Prostate gland (tissue), 2 donors: Measurements from ENCODE around the gene TXNDC12. TPM values are rescaled to one million over a fixed set of nuclear protein-coding genes. Genes with fewer than 3 reads are reported as not detected.

ENCODE experiments used
- DNase-seq: peaks from one replicate; pipeline ENCODE4 v3.0.0-alpha.2; 2019; ENCODE audit warnings: low spot score
- H3K27ac ChIP-seq, 2 donors: fragments of 200-600 bp; sonication (generic); 2 replicates each; pipeline ENCODE4 v1.5.1; 2017 to 2019
- H3K27me3 ChIP-seq: fragments of 200-600 bp; sonication (generic); replicated peaks from 2 replicates; pipeline ENCODE4 v1.5.1; 2019; ENCODE audit not compliant: insufficient read depth
- H3K36me3 ChIP-seq, 2 donors: fragments of 200-600 bp; sonication (generic); 1 replicate in 1 of 2; 2 replicates in 1 of 2; pipeline versions ENCODE4 v1.5.1 to v1.8.1; 2017 to 2019
- H3K4me1 ChIP-seq: fragments of 200-600 bp; sonication (generic); replicated peaks from 2 replicates; pipeline ENCODE4 v1.5.1; 2019
- H3K4me3 ChIP-seq, 2 donors: fragments of 200-600 bp; sonication (generic); 2 replicates each; pipeline ENCODE4 v1.5.1; 2017 to 2019
- H3K9me3 ChIP-seq: fragments of 200-600 bp; sonication (generic); 2 replicates; pipeline ENCODE4 v1.5.1; 2017
- CTCF ChIP-seq, 4 experiments: fragments of 200-600 bp in 2 of 4; fragments of 450-650 bp in 2 of 4; sonication (generic) in 2 of 4; IDR thresholded peaks; 1 replicate in 3 of 4; 2 replicates in 1 of 4; pipeline ENCODE4 v1.5.1; 2016 to 2019; ENCODE audit warnings: antibody characterized with exemption in 4 of 4, mild to moderate bottlenecking in 2 of 4, moderate library complexity in 2 of 4
- POLR2A ChIP-seq: fragments of 450-650 bp; IDR thresholded peaks from one replicate; pipeline ENCODE4 v1.6.1; 2016; ENCODE audit warnings: antibody characterized with exemption, mild to moderate bottlenecking
- POLR2AphosphoS5 ChIP-seq: sonication (generic); formaldehyde crosslinking; IDR thresholded peaks from one replicate; pipeline ENCODE4 v1.6.1; 2017; ENCODE audit warnings: antibody characterized with exemption
- WGBS: methylation state at CpG from one replicate; pipeline ENCODE4 v1.1.5; 2018; 5-methylcytosine and 5-hydroxymethylcytosine counted together
- intact Hi-C: fragments of 100-400 bp; cut with DNase I; formaldehyde crosslinking; loops from one replicate; pipeline ENCODE4 v1.14.2; 2022
- total RNA-seq, 2 donors: library from RNA; depleted of rRNA; stranded (reverse); fragments of >200 nt; gene quantifications; one replicate each; pipeline ENCODE4 v1.1.0, GENCODE V29; 2016

Gene TXNDC12
- total RNA-seq, 2 donors from 2014 or later: 46.1 to 70.6 TPM

DNA sequence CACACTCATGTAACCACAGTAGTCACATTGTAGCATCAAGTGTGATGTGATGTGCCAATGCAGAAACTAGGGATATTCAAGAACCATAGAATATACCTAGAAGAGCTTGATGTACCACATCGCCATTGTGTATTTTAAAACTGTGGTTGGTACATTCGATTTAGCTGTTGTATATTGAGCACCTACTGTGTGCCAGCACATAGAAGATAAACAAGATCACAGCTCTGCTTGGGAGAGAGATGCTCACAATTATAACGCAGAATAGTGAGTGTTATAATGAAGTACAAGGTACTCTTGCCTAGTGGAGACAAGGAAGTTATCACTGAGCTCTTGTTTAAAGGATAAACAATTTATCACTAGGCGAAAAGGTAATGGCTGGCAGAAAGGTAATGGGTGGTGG, 5.8 kb upstream of the TXNDC12 start:
- no peaks in the 10 kb centered on the region for H3K9me3 ChIP-seq
- peaks cover 0 to 7% of the 10 kb centered on the region in 2 donors for H3K36me3 ChIP-seq
- no peaks in the 10 kb centered on the region for H3K27me3 ChIP-seq
- intact Hi-C loops: no loop called here
- WGBS: 98% methylated on average over 4 of the region's 4 CpGs
- H3K4me3 ChIP-seq: no peak overlapping the region
- DNase-seq: no peak
- no peak overlapping the region for H3K27ac ChIP-seq
- no peak for TF ChIP-seq POLR2A
- peaks cover 6% of the 10 kb centered on the region for H3K4me1 ChIP-seq

GRCh38 chr1:52059888-52060287, 4.9 kb upstream of the TXNDC12 start:
- H3K36me3 ChIP-seq: no peaks in the 10 kb centered on the region
- TF ChIP-seq CTCF (IDR thresholded peaks at IDR 0.05) (no peak), POLR2A (no peak), POLR2AphosphoS5 (no peak)
- no peak overlapping the region for H3K4me3 ChIP-seq
- H3K27ac ChIP-seq: no peak overlapping the region
- H3K4me1 ChIP-seq: peaks cover 6% of the 10 kb centered on the region
- intact Hi-C loops: no loop called here
- no peaks in the 10 kb centered on the region for H3K27me3 ChIP-seq
- WGBS: 97% methylated on average over 1 of the region's 1 CpG
- no peaks in the 10 kb centered on the region for H3K9me3 ChIP-seq
- DNase-seq: no peak

DNA sequence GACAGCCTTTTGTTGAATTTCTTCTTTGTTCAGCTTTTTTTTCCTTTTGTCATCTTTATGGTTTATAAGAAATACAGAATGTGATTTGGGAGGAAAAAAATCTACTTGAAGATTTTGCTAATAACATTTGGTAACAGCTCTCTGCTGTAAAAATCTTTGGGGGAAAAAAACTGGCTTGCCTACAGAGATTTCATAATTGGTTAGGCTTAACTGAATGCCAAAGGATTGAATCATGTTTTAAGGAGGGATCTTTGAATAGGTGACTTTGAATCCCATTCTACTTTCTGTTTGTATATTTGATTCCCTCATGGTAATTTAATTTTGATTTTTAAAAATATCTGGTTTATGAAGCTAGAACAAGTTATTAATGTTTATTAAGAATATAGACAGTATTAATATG, 4.3 kb upstream of the TXNDC12 start:
- H3K27ac ChIP-seq: no peak overlapping the region
- H3K9me3 ChIP-seq: no peaks in the 10 kb centered on the region
- DNase-seq: no peak

GRCh38 chr1:52057876-52058415, 3.0 kb upstream of the TXNDC12 start:
- H3K27ac ChIP-seq: no peak overlapping the region
- WGBS: 42% methylated on average over 1 of the region's 1 CpG

More for the DNA sequence above, 4.3 kb upstream of the TXNDC12 start:
- Histone ChIP-seq H3K4me1 (peaks cover 6% of the 10 kb centered on the region), H3K27me3 (no peaks in the 10 kb centered on the region), H3K4me3 (no peak overlapping the region), H3K36me3 (no peaks in the 10 kb centered on the region)
- intact Hi-C loops: no loop called here
- TF ChIP-seq CTCF (IDR thresholded peaks at IDR 0.05) (no peak), POLR2A (no peak), POLR2AphosphoS5 (no peak)

GRCh38 chr1:52057255-52057654, 2.3 kb upstream of the TXNDC12 start:
- H3K9me3 ChIP-seq: no peaks in the 10 kb centered on the region
- DNase-seq: no peak
- no peaks in the 10 kb centered on the region for H3K36me3 ChIP-seq
- peak overlapping the region; percentile 79 to 86 for H3K4me3 ChIP-seq
- TF ChIP-seq CTCF (IDR thresholded peaks at IDR 0.05) (no peak), POLR2A (no peak), POLR2AphosphoS5 (no peak)
- peaks cover 6% of the 10 kb centered on the region for H3K4me1 ChIP-seq
- 14% methylated on average over 1 of the region's 1 CpG for WGBS
- H3K27me3 ChIP-seq: no peaks in the 10 kb centered on the region
- peak overlapping the region in 1 of 2 donors; percentile 83 for H3K27ac ChIP-seq
- intact Hi-C loops: no loop called here

More at GRCh38 chr1:52057876-52058415, 3.0 kb upstream of the TXNDC12 start:
- no peak for DNase-seq
- peaks cover 6% of the 10 kb centered on the region for H3K4me1 ChIP-seq
- TF ChIP-seq POLR2AphosphoS5: no peak
- no peak for TF ChIP-seq POLR2A
- no peak for TF ChIP-seq CTCF (IDR thresholded peaks at IDR 0.05)
- intact Hi-C loops: no loop called here
- no peaks in the 10 kb centered on the region for H3K36me3 ChIP-seq
- H3K9me3 ChIP-seq: no peaks in the 10 kb centered on the region
- H3K27me3 ChIP-seq: no peaks in the 10 kb centered on the region
- no peak overlapping the region for H3K4me3 ChIP-seq
